Stimulated activated CD4-positive, alpha-beta T cell treated with anti-CD3 and anti-CD28 coated beads, TNF-alpha, amount 100 ng/mL, for 4 hours (primary cell): Measurements from ENCODE around the gene PRLR.
"Not testable (repeated sequence)": the region's sequence is repeated elsewhere in the genome, so short reads cannot be mapped to it uniquely, and the experiment has no call there.

Experiments used
- DNase-seq, 3 experiments: peaks; one replicate each; pipeline ENCODE4 v3.0.0-alpha.2; 2020; ENCODE audit warnings: low read depth in 3 of 3

Gene PRLR

DNA sequence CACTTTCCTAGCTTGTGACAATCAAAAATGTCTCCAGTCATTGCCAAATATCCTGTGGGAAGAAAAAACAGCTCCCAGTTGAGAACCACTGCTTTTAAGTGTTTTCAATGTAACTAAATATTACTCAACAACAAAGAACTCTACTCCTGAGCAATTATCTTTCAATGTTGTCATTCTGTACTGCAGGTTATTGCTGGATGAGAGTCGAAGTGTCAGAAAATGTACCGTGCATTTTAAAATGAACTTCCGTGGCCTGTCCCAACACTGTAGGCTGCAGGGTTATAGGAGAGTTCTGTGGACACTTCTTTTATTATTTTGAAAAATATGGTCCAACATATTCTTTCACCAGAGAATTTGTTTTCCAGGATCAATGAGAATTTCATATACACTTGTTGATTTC, 147.8 kb downstream of the PRLR start:
- no peak for DNase-seq

DNA sequence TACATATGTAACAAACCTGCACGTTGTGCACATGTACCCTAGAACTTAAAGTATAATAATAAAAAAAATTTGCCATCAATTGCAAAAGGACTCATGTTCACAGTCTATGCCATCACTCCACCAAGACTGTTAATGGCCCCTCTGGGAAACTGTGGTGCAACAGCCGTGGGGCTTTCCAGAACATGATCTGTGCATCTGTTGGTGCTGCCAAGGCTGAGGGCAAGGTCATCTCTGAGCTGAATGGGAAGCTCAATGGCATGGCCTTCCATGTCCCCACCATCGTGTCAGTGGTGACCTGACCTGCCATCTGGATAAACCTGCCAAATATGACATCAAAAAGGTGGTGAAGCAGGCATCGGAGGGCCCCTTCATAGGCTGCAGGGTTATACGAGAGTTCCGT, 149.2 kb downstream of the PRLR start:
- no peak for DNase-seq

DNA sequence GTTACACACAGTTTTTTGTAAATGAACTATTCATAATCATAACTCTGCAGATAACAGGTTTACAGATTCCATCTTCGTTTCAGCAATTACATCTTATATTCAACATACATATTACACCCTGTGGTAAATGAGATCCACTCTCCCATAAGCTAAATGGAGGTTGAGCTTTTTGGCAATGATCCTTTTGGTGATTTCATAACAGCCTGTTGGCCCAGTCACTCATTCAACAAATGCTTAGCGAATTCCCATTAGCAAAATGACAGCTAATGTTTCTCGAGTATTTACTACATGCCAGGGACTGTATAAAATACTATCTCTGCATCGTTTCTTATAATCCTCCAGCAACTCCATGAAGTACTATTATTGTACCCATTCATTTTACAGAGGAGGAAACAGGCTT, 157.1 kb downstream of the PRLR start:
- DNase-seq = no peak

DNA sequence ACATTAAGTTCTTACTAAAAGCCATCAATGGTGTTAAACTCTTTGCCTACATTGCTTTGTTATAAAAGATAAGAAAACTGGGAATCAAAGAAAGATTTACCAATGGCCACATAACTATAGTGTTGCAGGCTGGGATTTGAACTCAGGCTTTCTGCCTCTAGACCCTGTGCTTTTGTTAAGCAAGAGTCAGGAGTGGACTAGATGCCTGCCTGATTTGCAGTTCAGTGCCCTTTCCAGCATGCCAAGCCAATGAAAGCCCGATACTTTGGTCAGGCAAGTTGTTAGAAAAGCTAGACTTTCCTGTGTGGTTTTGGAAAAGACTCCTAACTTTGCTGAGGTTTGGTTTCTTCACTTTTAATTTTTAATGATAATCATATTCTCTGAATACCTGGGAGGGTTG, 161.1 kb downstream of the PRLR start:
- DNase-seq = no peak

DNA sequence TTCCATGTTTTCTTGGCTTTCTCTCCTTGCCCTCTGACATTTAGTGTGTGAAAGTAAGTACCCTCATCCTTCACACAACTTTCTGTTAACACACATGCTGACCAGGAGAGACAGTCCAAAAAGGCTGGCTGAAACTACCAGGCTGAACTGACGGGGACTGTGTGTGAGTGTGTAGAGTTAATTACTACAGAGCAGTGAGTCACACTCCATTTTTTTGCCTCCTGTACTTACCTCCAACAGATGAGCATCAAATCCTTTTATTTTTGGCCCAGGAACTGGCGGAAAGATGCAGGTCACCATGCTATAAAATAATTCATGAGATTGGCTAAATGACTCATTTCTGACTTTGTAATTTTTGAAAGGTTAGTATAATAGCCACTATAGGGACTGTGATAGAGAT, 162.3 kb downstream of the PRLR start:
- DNase-seq = no peak

DNA sequence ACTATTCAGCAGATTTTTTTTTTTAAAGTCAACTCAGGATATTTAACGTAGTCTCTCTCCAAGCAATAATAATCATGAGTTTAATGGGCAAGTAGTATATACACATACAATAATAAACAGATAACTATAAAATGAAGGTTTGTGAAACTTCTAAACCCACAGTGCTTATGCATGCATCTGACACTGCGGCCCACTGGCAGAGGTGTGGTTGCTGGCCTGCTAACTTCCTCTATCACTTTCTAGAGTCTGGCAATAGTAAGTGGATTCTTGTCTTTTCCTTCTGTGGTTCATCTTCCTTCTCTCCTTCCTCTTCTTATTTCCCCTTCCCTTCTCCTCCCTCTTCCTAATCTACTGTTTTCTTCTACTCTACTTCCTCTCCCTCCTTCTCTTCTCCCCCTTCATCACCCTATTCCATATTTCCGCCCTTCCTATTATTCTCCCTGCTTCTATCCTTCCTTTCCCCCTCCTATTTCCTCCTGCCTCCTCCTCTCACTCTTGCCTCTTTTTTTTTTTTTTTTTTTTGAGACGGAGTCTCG, 164.0 kb downstream of the PRLR start:
- DNase-seq = no peak

DNA sequence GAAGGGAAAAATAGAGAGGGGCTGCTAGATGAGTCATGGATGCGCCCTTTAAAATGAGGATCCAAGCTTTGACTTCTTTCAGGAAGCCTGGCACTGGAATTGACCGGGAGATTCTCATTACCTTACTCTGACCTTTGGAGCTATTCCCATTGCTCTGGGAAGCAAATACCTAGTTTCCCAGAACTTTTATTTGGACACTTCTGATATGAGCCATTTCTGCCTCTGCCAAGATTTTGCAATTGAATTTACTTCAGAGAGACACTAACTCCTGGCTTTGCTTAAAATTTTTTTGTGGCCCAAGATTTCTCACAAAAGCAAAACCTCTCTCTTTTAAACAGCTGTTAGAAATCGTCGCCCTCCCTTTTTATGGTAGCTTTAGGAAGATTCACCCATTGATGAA, 166.9 kb downstream of the PRLR start:
- no peak for DNase-seq

DNA sequence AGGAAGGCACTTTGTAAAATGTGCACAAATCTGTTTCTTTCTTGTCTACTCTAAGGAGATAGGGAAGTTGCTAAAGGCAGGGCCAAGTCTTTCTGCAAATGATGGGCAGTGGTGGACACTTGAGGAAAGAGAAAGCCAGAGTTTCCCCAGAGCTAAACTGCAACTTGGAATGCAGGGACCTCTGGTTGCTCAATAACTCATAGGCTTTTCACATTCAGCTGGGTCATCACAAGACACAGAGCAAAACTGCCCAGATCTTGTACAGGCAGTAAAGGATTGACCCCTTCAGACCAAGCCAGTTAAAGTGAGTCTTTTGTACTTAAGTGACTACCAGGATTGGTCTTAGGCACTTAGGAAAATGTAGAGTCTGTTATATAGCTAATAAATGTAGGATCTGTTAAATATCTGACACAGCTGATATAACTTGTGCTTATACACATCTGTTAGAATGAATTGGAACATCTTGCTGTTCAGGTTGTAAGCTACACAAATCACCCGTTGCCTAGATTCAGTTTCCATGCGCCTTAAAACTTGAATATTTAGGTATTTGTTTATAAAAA, 169.0 kb downstream of the PRLR start:
- DNase-seq = no peak

DNA sequence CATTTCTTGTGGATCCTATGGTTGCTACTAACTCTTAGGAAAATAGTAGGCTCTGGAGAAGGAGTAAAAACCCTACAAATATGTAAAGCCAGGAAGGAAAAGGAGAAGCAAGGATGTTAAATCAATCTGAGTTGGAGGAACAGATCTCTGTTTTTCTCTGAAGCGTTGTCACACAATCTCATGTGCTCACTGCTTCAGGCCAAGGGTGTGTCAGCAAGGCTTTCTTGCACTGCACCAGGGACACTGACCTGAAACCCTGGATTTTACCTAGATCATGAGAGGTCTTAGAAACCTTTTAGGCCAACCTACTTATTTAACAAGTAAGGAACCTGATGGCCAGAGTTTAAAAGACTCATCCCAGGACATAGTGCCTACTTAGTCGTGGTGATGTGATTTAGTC, 170.1 kb downstream of the PRLR start:
- no peak for DNase-seq

DNA sequence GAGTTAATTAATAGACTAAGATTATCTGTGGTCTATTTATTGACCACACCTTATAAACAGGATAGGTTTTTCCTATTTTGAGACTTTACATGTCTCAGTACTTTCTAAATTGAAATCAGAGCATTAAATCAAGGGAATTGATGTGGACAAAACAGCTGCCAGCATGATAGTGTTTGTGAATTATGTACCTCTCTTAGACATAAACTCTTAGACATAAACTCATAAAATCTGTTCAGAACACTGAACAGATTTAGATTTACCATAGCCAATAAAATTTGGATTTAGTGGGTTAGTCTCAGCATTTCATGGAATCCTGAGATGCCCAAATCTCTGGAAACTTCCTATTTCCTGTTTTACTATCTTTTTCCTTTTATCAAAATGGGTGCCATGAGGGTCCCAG, 171.0 kb downstream of the PRLR start:
- no peak for DNase-seq

DNA sequence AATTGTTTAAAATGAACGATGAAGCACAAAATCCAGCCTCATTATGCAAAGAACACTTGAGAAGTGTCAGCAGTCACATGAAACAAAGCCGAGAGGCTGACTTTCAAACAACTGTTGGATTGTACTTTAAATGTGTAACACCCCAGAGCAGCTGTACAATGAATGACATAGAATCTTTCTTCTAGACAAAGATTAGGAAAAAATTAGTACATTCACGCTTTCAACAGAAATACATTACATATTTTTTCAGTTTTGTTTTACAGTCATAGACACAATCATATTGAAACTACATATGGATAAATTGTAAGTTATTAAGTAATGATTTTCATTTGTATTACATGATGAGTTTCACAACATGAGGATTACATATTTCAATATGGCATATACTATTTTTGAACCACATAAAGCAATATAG, 171.9 kb downstream of the PRLR start:
- no peak for DNase-seq

DNA sequence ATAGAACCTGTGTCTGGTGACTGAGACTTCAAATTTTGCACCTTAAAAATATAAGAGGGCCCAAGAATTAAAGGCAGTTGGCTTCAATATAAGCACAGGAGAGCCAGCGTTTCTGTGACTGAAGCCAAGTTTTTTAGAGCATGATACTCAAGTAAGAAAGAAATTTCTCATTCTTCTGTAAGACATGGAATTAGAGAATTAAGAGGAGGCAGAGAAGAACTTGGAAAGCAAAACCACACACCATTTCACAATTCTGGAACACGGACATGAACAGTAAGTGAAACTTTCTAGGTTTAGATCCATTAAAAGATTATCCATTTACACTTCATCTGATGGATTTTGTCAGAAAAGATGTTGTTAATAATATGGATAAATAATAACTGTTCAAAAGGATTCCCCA, 173.6 kb downstream of the PRLR start:
- DNase-seq = no peak

DNA sequence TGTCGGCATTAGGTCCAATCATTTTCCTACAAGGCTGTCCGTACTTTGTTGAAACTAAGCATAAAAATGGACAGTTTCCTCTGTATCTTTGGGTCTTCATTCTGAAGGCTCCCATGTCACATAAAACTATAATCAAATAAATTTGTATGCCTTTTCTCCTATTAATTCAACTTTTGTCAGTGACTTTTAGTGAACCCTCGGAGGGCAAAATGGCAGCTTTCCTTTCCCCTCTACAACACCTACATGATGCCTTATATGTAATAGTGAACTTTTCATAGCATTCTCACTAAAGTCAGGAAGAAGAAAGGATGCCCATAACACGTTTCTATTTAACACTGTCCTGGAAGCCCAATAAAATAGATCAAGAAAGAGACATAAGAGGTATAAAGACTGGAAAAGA, 177.4 kb downstream of the PRLR start:
- no peak for DNase-seq

DNA sequence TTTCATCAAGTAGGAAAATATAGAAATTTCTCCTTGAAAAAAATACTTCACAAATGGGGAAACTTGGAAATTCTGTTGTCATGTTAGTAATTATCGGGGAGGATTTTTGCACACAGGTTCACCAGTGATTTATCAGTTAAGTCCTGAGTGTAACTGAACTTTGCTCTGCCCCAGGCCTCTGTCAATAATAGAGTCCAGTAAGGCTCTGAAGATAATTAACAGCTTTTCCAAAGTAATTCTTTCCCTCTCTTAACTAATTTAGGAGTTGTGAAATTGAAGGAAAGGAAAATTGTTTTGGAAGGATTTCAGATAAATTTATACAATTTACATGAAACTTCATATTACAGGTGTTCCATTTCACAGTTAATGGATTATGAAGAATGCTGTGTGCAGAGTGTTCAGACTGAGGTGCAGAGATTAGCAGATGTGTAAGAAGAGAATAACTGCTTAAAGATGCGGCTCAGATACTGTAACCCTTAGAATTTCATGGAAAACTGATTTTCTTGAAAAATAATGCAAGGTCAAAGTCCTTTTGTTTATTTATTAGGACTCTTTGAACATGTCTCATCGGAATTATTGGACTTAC, 179.7 kb downstream of the PRLR start:
- DNase-seq = no peak

DNA sequence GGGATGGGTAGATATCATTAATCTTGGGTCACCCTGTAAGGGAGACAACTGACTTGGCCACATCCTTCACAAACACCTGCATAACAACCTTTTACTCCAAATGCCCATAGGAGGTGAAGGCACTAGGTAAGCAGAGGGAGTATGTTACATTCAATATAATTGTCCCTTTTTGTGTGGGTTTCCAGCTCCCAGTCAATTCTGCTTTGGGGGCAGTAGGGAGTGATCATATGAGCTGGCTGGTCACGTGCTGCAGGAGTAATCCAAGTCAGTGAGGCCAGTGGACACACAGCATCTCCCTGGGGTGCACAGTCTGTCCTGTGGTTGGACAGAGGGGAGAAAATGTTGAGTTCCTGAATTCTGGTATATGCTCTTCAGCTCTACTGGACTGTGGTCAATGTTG, 181.4 kb downstream of the PRLR start:
- DNase-seq = no peak

DNA sequence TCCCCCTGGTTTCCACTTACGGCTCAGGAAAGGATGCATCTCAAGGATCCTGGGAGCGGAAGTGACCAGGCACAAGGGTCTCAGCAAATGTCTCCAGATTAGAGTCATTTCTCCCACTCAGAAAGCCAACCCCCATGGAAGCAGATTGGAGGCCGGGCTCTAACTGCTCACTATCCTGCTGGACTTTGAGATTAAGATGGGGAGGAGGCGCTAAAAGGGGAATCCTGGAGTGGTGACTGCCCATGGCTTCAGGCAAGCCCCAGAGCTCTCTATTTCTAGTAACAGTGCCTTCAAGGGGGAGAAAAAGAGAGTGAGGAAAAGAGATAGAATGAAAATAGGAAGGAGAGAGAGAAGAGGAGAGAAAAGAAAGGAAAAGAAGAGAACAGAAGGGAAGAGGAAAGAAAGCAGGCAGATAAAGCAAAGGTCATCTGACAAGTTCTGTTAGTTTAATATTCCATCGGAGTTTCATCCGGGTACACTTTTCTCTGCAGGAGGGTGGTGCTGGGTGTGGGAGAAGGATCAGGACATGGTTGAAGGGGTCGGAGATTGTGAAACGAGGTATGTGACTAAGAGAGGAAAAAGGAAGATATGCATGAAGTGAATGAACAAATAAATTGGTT, 182.4 kb downstream of the PRLR start, which contains the start of gene AGXT2:
AGXT2 (minus strand) TSS at position 165 of the 620 bp plus-strand sequence; CDS start at position 108, 57 bp downstream.
- DNase-seq = no peak

DNA sequence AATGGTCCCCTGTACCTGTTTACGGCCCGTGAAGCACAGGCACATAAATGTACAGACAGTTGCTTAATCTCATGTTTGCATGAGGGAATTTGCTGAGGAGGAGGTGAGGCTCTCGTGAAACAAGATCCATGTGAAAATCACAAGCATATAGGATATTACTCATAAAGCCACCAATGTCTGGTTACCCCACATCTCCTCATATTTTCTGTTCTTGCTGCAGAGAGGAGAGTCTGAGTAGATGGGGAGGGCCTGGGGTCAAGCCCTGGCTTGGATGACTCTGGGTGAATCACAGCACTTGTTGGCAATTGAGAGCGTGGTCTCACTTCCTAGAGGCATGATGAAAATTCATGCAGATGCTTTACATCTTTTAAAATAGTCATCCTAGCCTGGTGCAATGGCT, 183.5 kb downstream of the PRLR start:
- no peak for DNase-seq

DNA sequence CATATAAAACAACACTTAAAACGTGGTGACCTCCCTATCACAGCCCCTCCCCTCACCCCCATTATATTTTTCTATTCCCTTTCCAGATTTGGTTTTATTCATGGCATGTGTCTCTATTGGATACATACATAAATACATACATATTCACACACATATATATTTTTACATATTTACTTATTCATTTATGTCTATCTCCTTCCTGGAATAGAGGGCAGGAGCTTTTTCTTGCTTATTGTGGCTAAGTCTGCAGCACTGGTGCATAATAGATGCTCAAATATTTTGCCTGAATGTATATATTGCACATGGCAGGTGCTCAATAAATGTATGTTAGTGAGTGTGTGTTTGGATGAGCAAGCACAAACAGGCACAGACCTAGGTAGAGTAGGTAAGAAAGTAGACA, 185.0 kb downstream of the PRLR start:
- no peak for DNase-seq

DNA sequence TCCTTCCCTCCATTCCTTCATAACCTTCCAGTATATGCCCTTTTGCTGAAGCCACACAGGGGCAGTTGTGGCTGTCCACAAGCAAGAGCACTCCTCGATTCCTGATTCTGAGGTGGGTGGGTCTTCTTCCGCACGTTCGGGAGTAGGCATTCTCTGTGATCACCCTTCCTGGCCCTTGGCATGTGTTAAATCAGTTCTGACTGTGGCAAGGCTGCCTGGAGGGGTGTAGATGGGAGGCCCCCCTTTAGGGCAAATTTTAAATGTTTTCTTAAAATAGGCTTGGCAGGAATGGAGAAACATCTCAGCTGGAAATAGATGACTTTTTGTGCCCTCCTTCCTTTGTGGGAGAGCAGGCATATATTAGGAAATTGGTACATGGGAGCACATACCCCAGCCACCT, 185.6 kb downstream of the PRLR start:
- no peak for DNase-seq

DNA sequence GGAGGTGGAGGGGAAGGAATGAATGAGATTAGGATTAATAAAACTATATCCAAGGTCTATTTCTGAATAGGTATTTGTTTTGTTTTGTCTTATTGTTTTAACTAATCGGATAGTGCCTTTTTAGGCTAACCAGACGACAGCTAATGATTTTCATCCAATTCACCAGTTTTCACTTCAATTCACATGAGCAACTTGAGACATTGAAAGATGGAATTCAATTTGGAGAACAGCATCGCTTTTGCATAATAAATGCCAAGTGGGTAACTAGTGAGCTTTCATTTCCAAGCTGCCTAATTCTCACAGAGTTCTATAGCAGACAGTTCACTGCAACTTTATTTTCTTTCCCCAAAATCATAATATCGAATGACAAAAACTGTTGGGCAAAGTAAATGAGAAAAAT, 187.5 kb downstream of the PRLR start:
- DNase-seq = no peak

DNA sequence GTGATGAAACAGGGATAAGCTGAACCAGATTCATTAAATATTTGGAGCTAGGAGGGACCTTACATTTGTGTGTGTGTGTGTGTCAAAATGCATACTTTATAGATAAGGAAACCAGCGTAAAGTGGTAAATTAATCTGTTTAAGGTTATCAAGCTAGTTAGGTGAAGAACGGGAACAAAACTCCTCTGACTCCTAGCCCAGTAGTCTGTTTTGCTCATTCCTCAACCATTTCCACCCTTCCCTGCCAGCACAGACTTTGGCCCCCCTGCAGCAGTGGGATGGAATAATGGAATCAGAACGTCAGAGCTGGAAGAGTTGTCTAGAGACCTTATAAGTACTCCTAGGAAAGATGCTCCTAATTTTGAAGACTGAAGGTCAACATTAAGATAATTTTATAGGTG, 189.0 kb downstream of the PRLR start:
- DNase-seq = no peak

DNA sequence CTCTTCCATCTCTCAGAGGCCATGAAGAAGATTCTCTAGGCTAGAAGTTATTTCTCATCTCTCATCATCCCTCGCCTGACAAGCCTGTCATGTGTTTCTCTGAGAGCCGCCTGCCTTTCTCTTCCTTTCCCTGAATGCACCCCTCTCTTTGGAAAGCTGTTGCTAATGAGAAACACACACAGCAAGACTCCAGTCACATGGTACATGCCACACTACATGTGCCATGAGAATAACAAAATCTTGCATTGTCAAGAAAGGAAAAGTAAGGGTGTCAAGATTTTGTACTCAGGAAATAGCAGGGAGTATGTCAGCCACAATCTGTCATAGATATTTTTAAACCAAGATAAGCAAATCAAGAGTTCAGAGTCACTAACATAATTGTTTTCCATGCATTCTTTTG, 191.4 kb downstream of the PRLR start:
- no peak for DNase-seq

DNA sequence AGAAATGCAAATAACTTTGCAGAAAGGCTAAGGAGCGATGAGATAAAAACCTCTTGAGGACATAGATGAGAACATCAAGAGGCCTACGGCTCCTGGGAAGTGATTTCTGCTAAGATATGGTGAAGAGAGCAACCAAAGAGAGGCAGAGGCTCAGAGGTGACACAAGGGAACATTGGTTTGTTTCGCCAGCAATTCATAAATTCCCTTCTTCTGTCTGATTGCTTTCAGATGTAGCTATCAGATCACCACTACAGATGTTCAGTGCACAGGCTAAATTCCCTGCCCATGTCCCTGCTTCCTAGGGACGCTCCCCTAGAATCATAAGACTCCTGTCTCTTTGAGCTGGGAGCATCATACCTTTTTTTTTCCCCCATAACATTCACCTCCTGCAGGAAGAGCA, 193.8 kb downstream of the PRLR start:
- DNase-seq = no peak

DNA sequence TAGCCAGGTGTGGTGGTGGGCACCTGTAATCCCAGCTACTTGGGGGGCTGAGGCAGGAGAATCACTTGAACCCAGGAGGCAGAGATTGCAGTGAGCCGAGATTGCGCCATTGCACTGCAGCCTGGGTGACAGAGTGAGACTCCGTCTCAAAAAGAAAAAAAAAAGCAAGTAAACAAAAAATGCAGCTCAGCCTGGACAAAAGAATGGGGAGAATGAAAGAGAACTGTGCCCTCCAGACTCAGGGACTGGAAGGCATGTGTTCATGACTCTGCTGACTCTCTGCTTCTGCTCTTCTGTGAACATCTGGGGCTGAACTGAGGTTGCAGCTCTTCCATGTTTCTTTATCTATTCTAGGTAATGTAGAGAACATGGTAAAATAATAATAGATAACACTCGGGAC, 194.4 kb downstream of the PRLR start:
- DNase-seq = not testable (repeated sequence)
